GM06990 (cell line): ENCODE measurements around the gene PDZRN3.

Experiments used
- DNase-seq: peaks from one replicate; pipeline ENCODE4 v3.0.0-alpha.2; 2011; ENCODE audit not compliant: insufficient read length; ENCODE audit errors: extremely low read depth
- H3K27me3 ChIP-seq: replicated peaks from 2 replicates; pipeline ENCODE4 v1.6.0; 2011; ENCODE audit warnings: low read length; ENCODE audit not compliant: control insufficient read depth, insufficient read depth
- H3K36me3 ChIP-seq: 2 replicates; pipeline ENCODE4 v1.5.1; 2011; ENCODE audit warnings: low read length; ENCODE audit not compliant: control insufficient read depth, insufficient read depth
- H3K4me3 ChIP-seq: replicated peaks from 2 replicates; pipeline ENCODE4 v1.5.1; 2011; ENCODE audit warnings: low read depth, mild to moderate bottlenecking, control low read depth, low read length
- TF ChIP-seq, protein P1 (sequence below): IDR thresholded peaks from 2 replicates; pipeline ENCODE4 v1.5.1; 2011; ENCODE audit warnings: low read length, control low read depth, mild to moderate bottlenecking, inconsistent platforms; ENCODE audit not compliant: insufficient read depth, poor library complexity, severe bottlenecking

Gene PDZRN3

DNA sequence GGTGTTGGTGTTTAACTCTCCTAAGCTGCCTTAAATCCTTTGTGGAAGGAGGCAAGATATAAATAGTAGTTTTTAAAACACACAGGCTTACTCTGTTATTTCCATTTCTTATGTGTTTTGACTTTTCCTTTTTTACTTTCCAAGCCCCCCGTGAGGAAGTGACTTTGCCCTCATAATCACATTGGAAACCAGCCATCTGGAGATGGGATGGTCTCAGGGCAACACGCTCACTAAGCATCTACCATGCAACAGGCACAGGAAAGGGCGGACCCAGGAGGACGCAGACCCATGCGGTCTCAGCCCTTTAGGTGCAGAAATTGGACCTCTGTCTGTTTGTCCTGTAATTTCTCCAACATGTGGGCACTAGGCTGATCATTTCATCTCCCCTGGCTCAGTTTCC, 115.7 kb downstream of the PDZRN3 start:
- Histone ChIP-seq H3K4me3 (no peak overlapping the region), H3K36me3 (no peaks in the 10 kb centered on the region)
- DNase-seq: no peak

DNA sequence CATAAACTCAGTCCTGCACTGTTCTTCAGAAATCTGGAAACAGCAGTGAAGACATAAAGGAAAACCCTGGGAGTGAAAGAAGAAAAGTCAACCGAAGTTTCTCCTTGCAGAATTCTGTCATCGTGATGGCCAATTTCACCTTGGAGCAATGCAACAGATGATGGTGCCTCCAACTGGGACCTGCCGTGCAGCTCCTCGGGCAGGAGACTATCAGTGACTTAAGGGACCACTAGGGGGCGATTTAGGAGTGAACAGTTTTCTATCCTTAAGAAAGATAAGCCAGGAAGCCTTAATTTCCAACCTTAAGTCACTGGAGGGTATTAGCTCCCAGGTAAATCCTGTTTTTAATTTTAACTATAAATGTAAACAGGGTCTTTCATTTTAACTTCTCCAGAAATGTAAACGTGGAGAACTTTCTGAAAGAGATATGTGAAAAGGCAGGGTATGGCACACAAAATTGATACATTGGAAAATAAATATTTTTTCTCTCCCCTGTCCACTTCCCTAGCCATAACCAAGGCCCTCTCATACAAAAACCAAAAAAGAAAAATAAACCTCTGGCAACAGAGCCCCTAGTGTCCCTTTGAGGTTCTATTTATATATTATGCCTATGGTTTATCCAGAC, 116.3 kb downstream of the PDZRN3 start:
- Histone ChIP-seq H3K36me3 (no peaks in the 10 kb centered on the region), H3K27me3 (no peaks in the 10 kb centered on the region), H3K4me3 (no peak overlapping the region)
- TF ChIP-seq, protein P1, sequence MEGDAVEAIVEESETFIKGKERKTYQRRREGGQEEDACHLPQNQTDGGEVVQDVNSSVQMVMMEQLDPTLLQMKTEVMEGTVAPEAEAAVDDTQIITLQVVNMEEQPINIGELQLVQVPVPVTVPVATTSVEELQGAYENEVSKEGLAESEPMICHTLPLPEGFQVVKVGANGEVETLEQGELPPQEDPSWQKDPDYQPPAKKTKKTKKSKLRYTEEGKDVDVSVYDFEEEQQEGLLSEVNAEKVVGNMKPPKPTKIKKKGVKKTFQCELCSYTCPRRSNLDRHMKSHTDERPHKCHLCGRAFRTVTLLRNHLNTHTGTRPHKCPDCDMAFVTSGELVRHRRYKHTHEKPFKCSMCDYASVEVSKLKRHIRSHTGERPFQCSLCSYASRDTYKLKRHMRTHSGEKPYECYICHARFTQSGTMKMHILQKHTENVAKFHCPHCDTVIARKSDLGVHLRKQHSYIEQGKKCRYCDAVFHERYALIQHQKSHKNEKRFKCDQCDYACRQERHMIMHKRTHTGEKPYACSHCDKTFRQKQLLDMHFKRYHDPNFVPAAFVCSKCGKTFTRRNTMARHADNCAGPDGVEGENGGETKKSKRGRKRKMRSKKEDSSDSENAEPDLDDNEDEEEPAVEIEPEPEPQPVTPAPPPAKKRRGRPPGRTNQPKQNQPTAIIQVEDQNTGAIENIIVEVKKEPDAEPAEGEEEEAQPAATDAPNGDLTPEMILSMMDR: peak; percentile 75
- DNase-seq: no peak

More for the DNA sequence above, 115.7 kb downstream of the PDZRN3 start:
- no peaks in the 10 kb centered on the region for H3K27me3 ChIP-seq
- TF ChIP-seq, protein P1: no peak

DNA sequence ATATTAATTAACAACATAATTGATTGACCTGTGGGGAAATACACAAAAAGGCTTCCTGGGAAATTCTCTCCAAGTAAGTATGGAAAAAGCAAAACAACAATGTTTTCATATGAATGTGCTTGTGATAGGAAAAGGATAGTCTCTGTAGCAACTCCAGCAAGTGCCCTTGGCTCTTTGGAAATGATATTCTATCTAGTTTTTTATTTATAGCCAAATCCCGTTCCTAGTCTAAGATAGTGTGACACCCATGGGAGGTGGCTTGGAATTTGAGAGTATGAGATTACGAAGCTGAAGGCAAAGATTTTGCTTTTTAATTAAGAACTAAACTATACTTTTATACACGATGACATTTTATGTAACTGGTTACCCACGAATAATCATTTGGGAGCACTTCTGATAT, 119.9 kb downstream of the PDZRN3 start:
- H3K36me3 ChIP-seq: no peaks in the 10 kb centered on the region
- DNase-seq: no peak

DNA sequence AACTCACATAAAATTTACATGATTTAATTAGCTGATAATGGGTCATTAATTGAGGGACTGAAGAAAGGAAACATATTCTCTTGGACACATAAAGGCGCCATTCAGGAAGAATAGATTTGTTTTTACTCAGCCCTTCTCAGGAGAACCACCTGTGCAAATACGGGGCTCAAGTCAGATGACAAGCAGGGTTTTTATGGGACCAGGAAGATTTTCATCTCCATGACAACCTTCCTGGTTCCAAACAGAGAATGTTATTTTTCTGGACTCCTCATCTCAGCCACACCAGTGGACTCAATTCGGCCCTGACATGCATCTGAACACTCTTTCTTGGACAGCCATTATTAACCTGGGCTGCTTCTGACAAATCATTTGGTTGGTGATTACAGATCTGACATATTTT, 120.5 kb downstream of the PDZRN3 start:
- no peak for DNase-seq
- H3K4me3 ChIP-seq: no peak overlapping the region
- no peaks in the 10 kb centered on the region for H3K27me3 ChIP-seq
- H3K36me3 ChIP-seq: no peaks in the 10 kb centered on the region
- TF ChIP-seq, protein P1: no peak

More for the DNA sequence above, 119.9 kb downstream of the PDZRN3 start:
- TF ChIP-seq, protein P1: no peak
- Histone ChIP-seq H3K4me3 (no peak overlapping the region), H3K27me3 (no peaks in the 10 kb centered on the region)

DNA sequence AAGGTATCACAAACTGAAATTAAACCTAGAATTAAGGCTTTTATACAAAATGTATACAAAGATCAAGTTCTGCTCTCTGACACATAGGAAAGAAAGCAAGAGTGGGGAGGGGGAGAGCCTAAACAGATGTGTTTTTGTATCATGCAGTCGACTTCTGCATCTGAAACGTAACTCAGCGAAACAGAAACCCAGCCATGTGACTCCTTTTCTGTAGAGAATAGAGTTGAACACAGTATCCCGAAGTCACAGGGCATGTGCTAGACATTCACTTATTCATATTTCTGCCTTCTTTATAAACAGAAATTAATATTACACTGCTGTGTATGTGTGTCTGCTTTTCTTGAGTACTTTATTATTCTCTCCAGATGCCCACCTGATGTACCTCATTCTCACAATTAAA, 121.0 kb downstream of the PDZRN3 start:
- Histone ChIP-seq H3K4me3 (no peak overlapping the region), H3K27me3 (no peaks in the 10 kb centered on the region), H3K36me3 (no peaks in the 10 kb centered on the region)
- DNase-seq: peak; percentile 12
- TF ChIP-seq, protein P1: no peak
